GM12872 (cell line): ENCODE measurements around the gene PCBP3.

Source experiments
- CTCF ChIP-seq: IDR thresholded peaks from 3 replicates; pipeline ENCODE4 v1.5.1; 2011; ENCODE audit warnings: low read depth, mild to moderate bottlenecking, low read length, moderate library complexity; ENCODE audit not compliant: insufficient read depth

Gene PCBP3

GRCh38 chr21:45825219-45825618 is 181.7 kb downstream of the PCBP3 start:
- no peak for TF ChIP-seq CTCF

GRCh38 chr21:45826676-45827301 is 183.3 kb downstream of the PCBP3 start:
- TF ChIP-seq CTCF, result no peak

GRCh38 chr21:45827302-45827692 is 183.8 kb downstream of the PCBP3 start:
- no peak for TF ChIP-seq CTCF

GRCh38 chr21:45827881-45828579 is 184.5 kb downstream of the PCBP3 start:
- no peak for TF ChIP-seq CTCF

- TF ChIP-seq CTCF, result no peak
Observed at GRCh38 chr21:45828580-45829570, 185.3 kb downstream of the PCBP3 start.

- no peak for TF ChIP-seq CTCF
Observed at GRCh38 chr21:45829668-45830067, 186.1 kb downstream of the PCBP3 start.

GRCh38 chr21:45830221-45830640 is 186.7 kb downstream of the PCBP3 start:
- no peak for TF ChIP-seq CTCF
